PC-3 (cell line): Measurements from ENCODE around the gene LTB4R. TPM values are rescaled to one million over a fixed set of nuclear protein-coding genes. Genes with fewer than 3 reads are reported as not detected.

Experiments
- ATAC-seq: fragments of 200-7000 bp; cut with Tn5 transposase; 2 replicates; pipeline ENCODE4 v1.9.1; 2020; ENCODE audit warnings: mild to moderate bottlenecking, moderate library complexity
- BruUV-seq: library from RNA; stranded (reverse); fragments of 400-500 nt; replicated peaks from 2 replicates; lab custom pipeline; 2021; lab: Mats Ljungman, UMichigan
- CTCF ChIA-PET: fragments of 300-600 bp; sonication (Branson Sonifier 250); formaldehyde crosslinking; loops from one replicate; lab custom pipeline; 2022; ENCODE audit warnings: antibody characterized with exemption; lab: Charles Lee
- POLR2A ChIA-PET: fragments of 300-600 bp; sonication (Branson Sonifier 250); formaldehyde crosslinking; loops from one replicate; lab custom pipeline; 2022; ENCODE audit warnings: antibody characterized with exemption; ENCODE audit not compliant: unreplicated experiment; lab: Charles Lee
- DNase-seq: peaks from one replicate; pipeline ENCODE4 v3.0.0-alpha.2; 2015
- H2AFZ ChIP-seq: fragments of 300-600 bp; sonication (generic); 2 replicates; pipeline ENCODE4 v1.6.0; 2016; ENCODE audit warnings: antibody characterized with exemption, low read length
- H3F3A ChIP-seq: fragments of 300-600 bp; sonication (generic); one replicate; pipeline ENCODE4 v1.6.0; 2017; ENCODE audit warnings: antibody characterized with exemption, low read length, control low read depth, mild to moderate bottlenecking; ENCODE audit not compliant: unreplicated experiment
- H3K27ac ChIP-seq: fragments of 300-600 bp; sonication (generic); 2 replicates; pipeline ENCODE4 v1.5.1; 2016; ENCODE audit warnings: mild to moderate bottlenecking, low read length
- H3K27me3 ChIP-seq: fragments of 300-600 bp; sonication (generic); 2 replicates; pipeline ENCODE4 v1.6.1; 2016; ENCODE audit warnings: low read length, mixed read lengths
- H3K36me3 ChIP-seq: fragments of 300-600 bp; sonication (generic); 2 replicates; pipeline ENCODE4 v1.6.1; 2016; ENCODE audit warnings: low read depth, mixed run types, low read length, mixed read lengths
- H3K4me1 ChIP-seq: fragments of 300-600 bp; sonication (generic); 2 replicates; pipeline ENCODE4 v1.5.1; 2016; ENCODE audit warnings: low read length; ENCODE audit not compliant: insufficient read depth
- H3K4me2 ChIP-seq: fragments of 300-600 bp; sonication (generic); 2 replicates; pipeline ENCODE4 v1.6.0; 2016; ENCODE audit warnings: low read length
- H3K4me3 ChIP-seq: fragments of 300-600 bp; sonication (generic); 2 replicates; pipeline ENCODE4 v1.5.1; 2016; ENCODE audit warnings: mild to moderate bottlenecking, low read length, mixed read lengths
- H3K79me2 ChIP-seq: fragments of 300-600 bp; sonication (generic); 2 replicates; pipeline ENCODE4 v1.6.1; 2017; ENCODE audit warnings: low read length, mixed read lengths
- H3K9ac ChIP-seq: fragments of 300-600 bp; sonication (generic); 2 replicates; pipeline ENCODE4 v1.6.0; 2016; ENCODE audit warnings: mild to moderate bottlenecking, low read length
- H3K9me2 ChIP-seq: fragments of 300-600 bp; sonication (generic); replicated peaks from 2 replicates; pipeline ENCODE4 v1.6.1; 2016; ENCODE audit warnings: mixed run types, low read length, mixed read lengths
- H3K9me3 ChIP-seq: fragments of 300-600 bp; sonication (generic); 2 replicates; pipeline ENCODE4 v1.6.1; 2016; ENCODE audit warnings: low read length, mixed read lengths
- H4K20me1 ChIP-seq: fragments of 300-600 bp; sonication (generic); 2 replicates; pipeline ENCODE4 v1.6.1; 2016; ENCODE audit warnings: low read length, mixed read lengths
- CTCF ChIP-seq: fragments of 300-600 bp; sonication (generic); conservative IDR thresholded peaks from 2 replicates; pipeline ENCODE4 v1.5.1; 2017; ENCODE audit warnings: antibody characterized with exemption, low read depth, mild to moderate bottlenecking, low read length
- EZH2 ChIP-seq: fragments of 300-600 bp; sonication (generic); IDR thresholded peaks from one replicate; pipeline ENCODE4 v1.6.1; 2017; ENCODE audit warnings: antibody characterized with exemption, mild to moderate bottlenecking, low read length; ENCODE audit not compliant: unreplicated experiment
- EZH2phosphoT487 ChIP-seq: fragments of 300-600 bp; sonication (generic); IDR thresholded peaks from 2 replicates; pipeline ENCODE4 v1.6.1; 2018; ENCODE audit warnings: mild to moderate bottlenecking, antibody characterized with exemption, low read length, borderline replicate concordance
- intact Hi-C: fragments of 100-400 bp; cut with micrococcal nuclease; formaldehyde crosslinking; loops from 2 replicates; pipeline ENCODE4 v1.9.0; 2023
- total RNA-seq: library from RNA; depleted of rRNA; stranded (reverse); fragments of >200 nt; gene quantifications from 2 replicates; pipeline ENCODE4 v1.2.3, GENCODE V29; 2014

The LTB4R gene
- total RNA-seq, 1 experiment from 2014 or later = 11.6 TPM

- no TSS peak for BruUV-seq
- Histone ChIP-seq H3F3A (no peaks in the 10 kb centered on the region), H3K9me3 (no peaks in the 10 kb centered on the region), H3K4me1 (no peaks in the 10 kb centered on the region), H3K4me3 (no peak overlapping the region), H3K36me3 (no peaks in the 10 kb centered on the region), H2AFZ (no peak overlapping the region), H3K9ac (no peak overlapping the region), H3K9me2 (no peaks in the 10 kb centered on the region), H3K79me2 (no peaks in the 10 kb centered on the region), H3K27me3 (peaks cover 20% of the 10 kb centered on the region; the same call in 1 of the 2 replicates), H3K27ac (no peak overlapping the region), H3K4me2 (no peak overlapping the region), H4K20me1 (no peaks in the 10 kb centered on the region)
- DNase-seq (no peak), ATAC-seq (no peak)
- POLR2A ChIA-PET = interaction anchor here (0.6 kb wide), 1 partner anchor 85 kb away, joined by 4 read pairs; no protein-coding TSS in a partner anchor
- CTCF ChIA-PET = interaction anchor here (0.6 kb wide), 1 partner anchor 19 kb away, joined by 4 read pairs; no protein-coding TSS in a partner anchor
- TF ChIP-seq CTCF = no peak
- TF ChIP-seq EZH2phosphoT487 = no peak
- TF ChIP-seq EZH2 = no peak
- intact Hi-C loops = no loop called here
Observed at GRCh38 chr14:24347134-24347533, 35.8 kb downstream of the LTB4R start.

DNA sequence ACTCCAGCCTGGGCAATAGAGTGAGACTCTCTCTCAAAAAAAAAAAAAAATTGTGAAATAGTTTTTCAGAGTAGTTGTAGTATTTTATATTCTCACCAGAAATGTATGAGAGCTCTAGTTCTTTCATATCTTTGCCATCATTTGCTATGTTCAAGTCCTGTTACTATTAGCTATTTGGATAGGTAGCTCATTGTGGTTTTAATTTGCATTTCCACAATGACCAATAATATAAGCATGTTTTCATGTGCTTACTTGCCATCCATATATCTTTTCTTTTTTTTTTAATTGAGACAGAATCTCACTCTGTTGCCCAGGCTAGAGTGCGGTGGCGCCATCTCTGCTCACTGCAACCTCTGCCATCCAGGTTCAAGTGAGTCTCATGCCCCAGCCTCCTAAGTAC lies 36.9 kb downstream of the LTB4R start:
- Histone ChIP-seq H4K20me1 (no peaks in the 10 kb centered on the region), H3K4me2 (no peak overlapping the region), H3K27me3 (peaks cover 20% of the 10 kb centered on the region; the same call in 1 of the 2 replicates), H3F3A (no peaks in the 10 kb centered on the region), H3K4me1 (no peaks in the 10 kb centered on the region), H3K9me3 (no peaks in the 10 kb centered on the region), H3K79me2 (no peaks in the 10 kb centered on the region), H3K9ac (no peak overlapping the region), H3K27ac (no peak overlapping the region), H2AFZ (no peak overlapping the region), H3K9me2 (no peaks in the 10 kb centered on the region), H3K4me3 (no peak overlapping the region), H3K36me3 (no peaks in the 10 kb centered on the region)
- TF ChIP-seq EZH2 (no peak), CTCF (no peak), EZH2phosphoT487 (no peak)
- BruUV-seq = no TSS peak
- intact Hi-C loops = no loop called here
- ChIA-PET CTCF (no interaction called here), POLR2A (no interaction called here)
- ATAC-seq (no peak), DNase-seq (no peak)

DNA sequence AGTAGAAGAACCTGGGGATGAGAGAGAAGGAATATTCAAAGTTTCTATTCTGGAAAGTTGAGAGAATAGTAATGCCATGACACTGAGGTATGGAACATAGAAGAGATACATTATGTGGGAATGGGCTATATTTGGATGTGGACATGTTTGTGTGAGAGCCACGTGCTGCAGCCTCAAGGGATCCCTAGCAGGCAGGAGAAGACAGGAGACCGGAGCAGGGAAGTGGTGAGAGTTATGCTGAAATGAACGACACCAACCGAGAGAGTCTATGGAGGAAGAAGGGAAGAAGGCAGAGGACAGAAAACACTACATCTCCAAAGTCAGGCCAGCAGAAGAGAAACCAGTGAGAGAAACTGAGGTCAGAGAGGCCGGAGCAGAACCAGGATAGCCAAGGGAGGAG lies 38.4 kb downstream of the LTB4R start:
- POLR2A ChIA-PET = no interaction called here

More for the DNA sequence above, 38.4 kb downstream of the LTB4R start:
- Histone ChIP-seq H3K4me1 (peaks cover 8% of the 10 kb centered on the region; the same call in 1 of the 2 replicates), H3K9ac (no peak overlapping the region), H3K27ac (no peak overlapping the region), H3K9me3 (no peaks in the 10 kb centered on the region), H3F3A (no peaks in the 10 kb centered on the region), H3K4me3 (no peak overlapping the region), H3K79me2 (no peaks in the 10 kb centered on the region), H3K27me3 (peaks cover 16% of the 10 kb centered on the region; the same call in 1 of the 2 replicates), H3K4me2 (no peak overlapping the region), H3K9me2 (no peaks in the 10 kb centered on the region), H2AFZ (no peak overlapping the region), H4K20me1 (no peaks in the 10 kb centered on the region), H3K36me3 (no peaks in the 10 kb centered on the region)
- BruUV-seq = no TSS peak
- no peak for TF ChIP-seq EZH2phosphoT487
- no peak for TF ChIP-seq EZH2
- no peak for TF ChIP-seq CTCF
- intact Hi-C loops = no loop called here
- no peak for ATAC-seq
- CTCF ChIA-PET = no interaction called here
- no peak for DNase-seq
